K562 (cell line): ENCODE data around the gene TENM3. TPM values are rescaled to one million over a fixed set of nuclear protein-coding genes. Genes with fewer than 3 reads are reported as not detected.

ENCODE experiments used
- ATAC-seq: fragments of 200-7000 bp; cut with Tn5 transposase; 3 replicates; pipeline ENCODE4 v1.9.1; 2020; ENCODE audit warnings: moderate library complexity
- BruUV-seq: library from RNA; stranded (reverse); fragments of 400-500 nt; replicated peaks from 2 replicates; lab custom pipeline; 2021; lab: Mats Ljungman, UMichigan
- CTCF ChIA-PET: fragments of 300-600 bp; formaldehyde crosslinking; extraction: SDS; loops from one replicate; lab custom pipeline; 2021; ENCODE audit warnings: low intra/inter-chr PET ratio; lab: Yijun Ruan, JAX
- POLR2A ChIA-PET: fragments of 300-600, 350-650 bp; sonication (Branson Sonifier 250); formaldehyde crosslinking; extraction: SDS; loops from one replicate; lab custom pipeline; 2021; ENCODE audit warnings: antibody characterized with exemption, inconsistent platforms; lab: Yijun Ruan, JAX
- DNase-seq, 4 experiments: peaks; one replicate each; pipeline versions ENCODE4 v3.0.0 to v3.0.0-alpha.2; 2011 to 2018; ENCODE audit warnings: low spot score in 3 of 4, mixed read lengths in 3 of 4; ENCODE audit errors: extremely low read depth in 1 of 4
- FAIRE-seq: peaks from 2 replicates; lab custom pipeline; 2011; peaks lifted over from hg19 to GRCh38; lab: Jason Lieb, UNC
- H2AFZ ChIP-seq: 2 replicates; pipeline ENCODE4 v1.6.0; 2011; ENCODE audit warnings: low read depth, low read length, control low read depth, inconsistent platforms
- H3K27ac ChIP-seq: fragments of 200-600 bp; 3 replicates; pipeline ENCODE4 v1.8.0; 2011; ENCODE audit warnings: low read depth, mild to moderate bottlenecking, control low read depth, inconsistent platforms, low read length, moderate library complexity, mixed read lengths; ENCODE audit errors: extremely low read depth
- H3K27me3 ChIP-seq, 2 experiments: fragments of 300-600 bp in 1 of 2; 2 replicates in 1 of 2; 3 replicates in 1 of 2; pipeline versions ENCODE4 v1.6.0 to v1.8.0; 2011; ENCODE audit warnings: inconsistent platforms in 2 of 2, low read length in 2 of 2, mild to moderate bottlenecking in 1 of 2, mixed read lengths in 1 of 2, moderate library complexity in 1 of 2; ENCODE audit not compliant: control insufficient read depth in 2 of 2, insufficient read depth in 2 of 2
- H3K36me3 ChIP-seq: fragments of 300-600 bp; 3 replicates; pipeline ENCODE4 v1.8.0; 2011; ENCODE audit warnings: mild to moderate bottlenecking, low read length, inconsistent platforms; ENCODE audit not compliant: control insufficient read depth, insufficient read depth
- H3K4me1 ChIP-seq, 2 experiments: fragments of 200-600 bp in 1 of 2; replicated peaks in 1 of 2; 2 replicates in 1 of 2; 3 replicates in 1 of 2; pipeline versions ENCODE4 v1.5.1 to v1.8.0; 2011; ENCODE audit warnings: inconsistent platforms in 2 of 2, low read length in 2 of 2, mild to moderate bottlenecking in 1 of 2, mixed read lengths in 1 of 2, moderate library complexity in 1 of 2; ENCODE audit not compliant: control insufficient read depth in 2 of 2, insufficient read depth in 2 of 2
- H3K4me2 ChIP-seq: 2 replicates; pipeline ENCODE4 v1.6.1; 2011; ENCODE audit warnings: low read length, control low read depth, inconsistent platforms, mixed read lengths; ENCODE audit not compliant: insufficient read depth
- H3K4me3 ChIP-seq: fragments of 200-600 bp; sonication (generic), shearing (Covaris generic); 2 replicates; pipeline ENCODE4 v1.5.1; 2016; ENCODE audit warnings: control low read depth, inconsistent platforms
- H3K79me2 ChIP-seq: fragments of 200-600 bp; 3 replicates; pipeline ENCODE4 v1.8.0; 2011; ENCODE audit warnings: low read length, inconsistent platforms; ENCODE audit not compliant: control insufficient read depth, insufficient read depth
- H3K9ac ChIP-seq, 2 experiments: 2 replicates each; pipeline versions ENCODE4 v1.6.0 to v1.6.1; 2011; ENCODE audit warnings: low read depth in 2 of 2, low read length in 2 of 2, control low read depth in 1 of 2, inconsistent platforms in 1 of 2, mild to moderate bottlenecking in 1 of 2, mixed read lengths in 1 of 2; ENCODE audit not compliant: insufficient read depth in 1 of 2
- H3K9me1 ChIP-seq: one replicate; pipeline ENCODE4 v1.6.0; 2011; ENCODE audit warnings: inconsistent platforms, mild to moderate bottlenecking, low read length, moderate library complexity; ENCODE audit not compliant: control insufficient read depth, insufficient read depth
- H3K9me3 ChIP-seq: replicated peaks from 2 replicates; pipeline ENCODE4 v1.5.1; 2011; ENCODE audit warnings: low read depth, low read length, inconsistent platforms; ENCODE audit not compliant: control insufficient read depth, insufficient read depth
- H4K20me1 ChIP-seq: replicated peaks from 2 replicates; pipeline ENCODE4 v1.6.1; 2011; ENCODE audit warnings: low read length, inconsistent platforms, mixed read lengths; ENCODE audit not compliant: control insufficient read depth, insufficient read depth
- DIDO1 ChIP-seq: fragments of 450-650 bp; IDR thresholded peaks from 2 replicates; pipeline ENCODE4 v1.6.1; 2016; ENCODE audit warnings: low read depth, missing biosample characterization, missing genetic modification characterization
- HDAC6 ChIP-seq: IDR thresholded peaks from 2 replicates; pipeline ENCODE4 v1.6.1; 2012; ENCODE audit warnings: low read depth, mild to moderate bottlenecking, control low read depth, inconsistent platforms, low read length, moderate library complexity
- HLTF ChIP-seq: fragments of 450-650 bp; IDR thresholded peaks from 2 replicates; pipeline ENCODE4 v1.6.1; 2016
- JUNB ChIP-seq: fragments of 450-650 bp; formaldehyde crosslinking; conservative IDR thresholded peaks from 2 replicates; pipeline ENCODE4 v1.4.0; 2020; ENCODE audit warnings: mild to moderate bottlenecking
- MAZ ChIP-seq, 2 experiments: fragments of 450-650 bp in 1 of 2; sonication (generic) in 1 of 2; formaldehyde crosslinking; IDR thresholded peaks in 1 of 2; conservative IDR thresholded peaks in 1 of 2; 2 replicates each; pipeline versions ENCODE4 v1.4.0 to v1.5.0; 2020; ENCODE audit warnings: mild to moderate bottlenecking in 1 of 2, missing genetic modification reagents in 1 of 2
- MXD1 ChIP-seq: fragments of 250-450 bp; sonication (Bioruptor Pico); IDR thresholded peaks from 2 replicates; pipeline ENCODE4 v1.8.0; 2021; ENCODE audit warnings: borderline replicate concordance, mild to moderate bottlenecking, moderate library complexity; ENCODE audit not compliant: poor library complexity, severe bottlenecking
- MYNN ChIP-seq, 2 experiments: sonication (generic); formaldehyde crosslinking in 1 of 2; IDR thresholded peaks; 2 replicates each; pipeline versions ENCODE4 v1.5.0 to v1.6.1; 2016 to 2020; ENCODE audit warnings: antibody characterized with exemption in 1 of 2, missing genetic modification reagents in 1 of 2
- SAP30 ChIP-seq: fragments of 200-600 bp; sonication (generic); IDR thresholded peaks from 2 replicates; pipeline ENCODE4 v1.6.1; 2012; ENCODE audit warnings: borderline replicate concordance, low read depth, mild to moderate bottlenecking, moderate library complexity, low read length, control low read depth, inconsistent platforms; ENCODE audit not compliant: insufficient read depth, poor library complexity, severe bottlenecking
- SMARCB1 ChIP-seq: IDR thresholded peaks from 2 replicates; pipeline ENCODE4 v1.6.1; 2011; ENCODE audit warnings: improper control_type of control experiment, low read depth; ENCODE audit not compliant: insufficient read length
- THAP12 ChIP-seq: fragments of 250-450 bp; sonication (Bioruptor Pico); IDR thresholded peaks from 2 replicates; pipeline ENCODE4 v1.9.0; 2021; ENCODE audit warnings: mild to moderate bottlenecking, inconsistent platforms
- TRIM25 ChIP-seq: fragments of 450-650 bp; IDR thresholded peaks from 2 replicates; pipeline ENCODE4 v1.7.0; 2016; ENCODE audit warnings: borderline replicate concordance
- ZBTB2 ChIP-seq: fragments of 450-650 bp; IDR thresholded peaks from 2 replicates; pipeline ENCODE4 v1.6.1; 2016; ENCODE audit warnings: antibody characterized with exemption
- ZBTB7A ChIP-seq: IDR thresholded peaks from 2 replicates; pipeline ENCODE4 v1.6.1; 2011; ENCODE audit warnings: low read depth, mild to moderate bottlenecking, low read length, moderate library complexity, borderline replicate concordance; ENCODE audit not compliant: control insufficient read depth
- ZNF197 ChIP-seq: fragments of 200-800 bp; sonication (Bioruptor generic); IDR thresholded peaks from 2 replicates; pipeline ENCODE4 v1.6.1; 2016; ENCODE audit warnings: low read depth, missing genetic modification characterization, missing compliant biosample characterization
- ZNF584 ChIP-seq: fragments of 200-800 bp; sonication (Bioruptor generic); IDR thresholded peaks from 2 replicates; pipeline ENCODE4 v1.6.1; 2016; ENCODE audit warnings: low read depth, mild to moderate bottlenecking, missing genetic modification characterization, missing compliant biosample characterization
- ZNF699 ChIP-seq: fragments of 250-450 bp; sonication (Bioruptor Pico); IDR thresholded peaks from 2 replicates; pipeline ENCODE4 v1.8.0; 2021; ENCODE audit warnings: mild to moderate bottlenecking, moderate library complexity; ENCODE audit not compliant: insufficient replicate concordance
- ZSCAN32 ChIP-seq: fragments of 450-650 bp; formaldehyde crosslinking; IDR thresholded peaks from 2 replicates; pipeline ENCODE4 v1.4.0; 2020; ENCODE audit warnings: mild to moderate bottlenecking, moderate library complexity
- WGBS: fragments of 100-300 bp; shearing (Covaris generic); methylation state at CpG from one replicate; pipeline ENCODE4 v1.1.6; 2016; ENCODE audit warnings: low coverage, mixed read lengths; ENCODE audit not compliant: insufficient coverage; ENCODE audit errors: missing lambda C conversion rate; 5-methylcytosine and 5-hydroxymethylcytosine counted together
- in situ Hi-C: fragments of 300-500 bp; cut with MboI; formaldehyde crosslinking; loops from 4 replicates; pipeline ENCODE4 v1.15.0; 2018; ENCODE audit warnings: inconsistent platforms, mixed read lengths
- intact Hi-C: fragments of 100-400 bp; cut with micrococcal nuclease; formaldehyde crosslinking; loops from 2 replicates; pipeline ENCODE4 v1.14.2; 2022
- polyA plus RNA-seq, 8 experiments: library from polyadenylated mRNA; depleted of rRNA in 4 of 8; stranded (reverse) in 5 of 8; unstranded in 3 of 8; fragments of >200 nt; fragmentation: Nextera tagmentation in 2 of 8; fragmentation: Illumina TruSeq in 1 of 8; extraction: Ambion mirVana in 2 of 8; extraction: Trizol in 1 of 8; gene quantifications; 2 replicates each; pipeline versions ENCODE4 v1.2.1 to v1.2.3, GENCODE V29; 2011 to 2014; ENCODE audit warnings: inconsistent platforms in 1 of 8, missing spikeins in 1 of 8
- total RNA-seq, 7 experiments: library from RNA; depleted of rRNA in 6 of 7; stranded (reverse); fragments of >200 nt in 6 of 7; fragmentation: Illumina TruSeq in 2 of 7; extraction: Trizol in 2 of 7; gene quantifications; 2 replicates each; pipeline versions ENCODE4 v1.2.1 to v1.2.3, GENCODE V29; 2011 to 2021; ENCODE audit warnings: low replicate concordance in 1 of 7

Gene TENM3
- total and polyA plus RNA-seq, 9 of the 15 experiments (the other 6 are each of a cell fraction or from before 2014, with no cell fraction given), result 0.01 to 0.02 TPM; not detected in 7

GRCh38 chr4:182250446-182250845 lies 7.2 kb downstream of the TENM3 start:
- no peak for FAIRE-seq
- 0% methylated on average over 6 of the region's 6 CpGs for WGBS
- no TSS peak for BruUV-seq
- TF ChIP-seq ZSCAN32 (CRISPR knock-in tag), result no peak
- TF ChIP-seq MXD1 (CRISPR knock-in tag), result no peak
- TF ChIP-seq HLTF, result no peak
- TF ChIP-seq ZNF699 (CRISPR knock-in tag), result no peak
- TF ChIP-seq MAZ (CRISPR knock-in tag; conservative IDR thresholded peaks at IDR 0.05 in 1 of 2, IDR thresholded peaks at IDR 0.05 in 1 of 2), result no peak
- TF ChIP-seq JUNB (CRISPR knock-in tag), result no peak
- no peak for TF ChIP-seq ZBTB2
- no peak for TF ChIP-seq DIDO1 (tag)
- TF ChIP-seq SMARCB1, result no peak
- no peak for TF ChIP-seq ZNF584
- no peak for TF ChIP-seq HDAC6
- no peak for TF ChIP-seq SAP30
- TF ChIP-seq ZBTB7A, result no peak
- TF ChIP-seq TRIM25, result no peak
- TF ChIP-seq ZNF197 (CRISPR knock-in tag), result no peak
- TF ChIP-seq MYNN (IDR thresholded peaks at IDR 0.05), result no peak
- TF ChIP-seq MYNN (CRISPR knock-in tag; IDR thresholded peaks at IDR 0.05), result no peak
- TF ChIP-seq THAP12 (CRISPR knock-in tag), result no peak

More at GRCh38 chr4:182250446-182250845, 7.2 kb downstream of the TENM3 start:
- Histone ChIP-seq H3K27me3 (peaks cover 0 to 5% of the 10 kb centered on the region in 2 experiments; a peak in 1 of 5 replicates), H3K27ac (no peak overlapping the region), H3K9me1 (no peaks in the 10 kb centered on the region), H3K9ac (no peak overlapping the region), H3K4me3 (no peak overlapping the region), H3K4me1 (no peaks in the 10 kb centered on the region), H4K20me1 (no peaks in the 10 kb centered on the region), H3K36me3 (no peaks in the 10 kb centered on the region), H3K79me2 (no peaks in the 10 kb centered on the region), H3K9me3 (no peaks in the 10 kb centered on the region), H3K4me2 (no peak overlapping the region), H2AFZ (no peak overlapping the region)
- ATAC-seq (no peak), DNase-seq (no peak)
- ChIA-PET CTCF (no interaction called here), POLR2A (no interaction called here)
- intact Hi-C loops (no loop called here), in situ Hi-C loops (no loop called here)
